GM19324 (cell line): ENCODE data around the gene PON3.

ENCODE experiments used
- ATAC-seq: cut with Tn5 transposase; IDR thresholded peaks from one replicate; pipeline ENCODE4 v1.9.1; 2021; ENCODE audit warnings: mild to moderate bottlenecking, moderate library complexity; ENCODE audit not compliant: unreplicated experiment, low FRiP score

PON3 gene

DNA sequence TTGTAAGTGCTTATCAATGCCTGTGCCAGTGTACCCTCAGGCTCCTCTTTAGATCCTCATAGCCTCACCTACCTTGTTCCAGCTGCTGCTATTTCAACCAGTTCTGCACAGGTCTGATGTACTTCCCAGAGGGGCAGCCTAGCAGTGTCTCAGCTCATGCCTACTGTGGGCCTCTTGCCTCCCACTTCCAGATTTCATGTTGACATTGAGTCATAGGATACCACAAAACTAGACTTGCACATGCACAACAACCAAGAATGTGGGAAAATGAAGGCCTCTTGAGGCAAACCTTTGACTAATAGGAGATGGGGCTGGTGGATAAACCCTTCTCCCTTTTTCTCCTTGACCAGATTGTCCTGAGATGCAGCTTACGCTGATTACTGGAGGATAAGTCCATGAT lies 31.0 kb downstream of the PON3 start:
- ATAC-seq, result no peak

DNA sequence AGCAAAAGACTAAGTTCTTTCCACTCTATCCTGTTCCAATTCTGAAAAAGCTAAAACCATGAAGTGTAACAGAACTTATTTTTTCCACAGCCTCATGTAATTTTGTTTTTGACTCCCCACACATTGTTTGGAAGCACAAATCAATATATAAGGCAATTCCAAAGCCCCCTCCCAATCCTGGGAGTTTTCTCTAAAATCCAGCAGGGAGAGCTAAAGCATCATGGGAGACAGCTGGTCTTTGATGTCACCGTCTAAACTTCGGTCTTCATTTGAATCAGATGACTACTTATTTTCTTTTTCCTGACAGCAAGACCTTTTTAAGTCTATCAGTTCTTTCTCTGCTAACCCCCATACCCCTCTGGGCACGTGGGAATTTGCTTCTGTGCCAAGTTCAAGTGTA lies 38.6 kb downstream of the PON3 start:
- ATAC-seq, result no peak

DNA sequence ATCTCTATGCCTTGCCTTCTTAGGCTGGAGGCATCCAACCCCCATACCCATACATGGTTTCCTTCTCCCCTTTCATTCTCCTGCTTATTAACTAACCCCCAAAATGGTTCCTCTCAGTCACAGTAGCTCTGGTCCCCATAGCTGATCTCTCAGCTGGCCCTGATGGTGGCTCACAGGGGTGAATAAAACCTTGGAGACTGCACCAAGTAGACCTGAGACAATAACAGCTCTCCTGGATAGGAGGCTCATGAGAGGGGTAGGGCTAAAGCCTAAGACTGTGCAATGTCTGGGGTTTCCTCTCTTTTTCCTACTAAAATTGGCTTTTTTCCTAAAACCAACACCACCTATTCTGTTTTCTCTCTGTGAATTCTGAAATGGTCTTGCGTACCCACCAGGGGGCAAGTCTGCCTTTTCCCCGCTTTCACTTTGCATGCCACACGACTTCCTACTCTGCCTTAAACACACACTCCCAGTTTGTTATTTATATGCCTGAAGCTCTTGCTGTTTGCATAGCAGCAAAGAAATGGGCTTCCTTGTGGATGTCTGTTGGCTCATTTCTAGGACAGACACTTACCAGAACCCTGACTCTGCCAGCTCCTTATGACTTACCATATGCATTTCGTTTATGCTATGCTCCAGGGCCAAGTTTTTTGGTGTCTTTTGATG lies 53.4 kb downstream of the PON3 start:
- no peak for ATAC-seq

DNA sequence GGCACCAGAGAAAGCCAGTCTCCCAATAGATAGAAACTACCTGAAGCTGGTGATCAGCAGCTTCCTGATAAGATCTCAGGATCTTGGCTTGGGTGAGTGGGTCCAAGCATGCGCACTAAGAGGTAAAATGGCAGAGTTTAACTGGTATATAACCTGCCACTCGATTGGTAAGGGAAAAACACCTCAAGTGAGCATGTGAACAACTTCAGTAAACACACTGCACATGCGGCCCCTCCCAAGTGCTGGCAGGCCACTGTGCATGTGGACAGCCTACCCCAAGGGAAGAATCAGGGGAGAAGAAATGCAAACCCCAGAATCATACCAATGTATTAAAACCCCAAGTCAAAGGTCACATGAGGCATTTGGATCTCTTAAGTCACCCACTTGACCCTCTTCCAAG lies 54.1 kb downstream of the PON3 start:
- ATAC-seq, result no peak

DNA sequence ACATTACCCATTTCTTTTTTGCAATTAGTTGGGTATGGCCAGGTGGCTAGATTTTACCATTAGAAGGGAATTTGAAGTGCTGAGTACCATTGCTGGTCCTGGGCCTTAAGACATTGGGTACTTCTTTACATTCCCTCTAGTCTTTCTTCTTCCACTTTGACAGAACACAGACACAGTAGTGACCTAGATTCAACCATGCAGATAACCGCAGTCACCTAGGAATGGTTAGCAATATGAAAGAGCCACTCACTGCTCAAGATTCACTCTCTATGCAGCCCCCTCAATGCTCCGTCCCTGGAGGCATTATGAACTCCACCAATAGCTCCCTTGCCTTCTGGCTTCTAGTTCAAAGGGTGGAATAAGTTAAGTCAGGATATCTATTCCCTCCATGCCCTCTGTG lies 55.7 kb downstream of the PON3 start:
- ATAC-seq, result no peak

DNA sequence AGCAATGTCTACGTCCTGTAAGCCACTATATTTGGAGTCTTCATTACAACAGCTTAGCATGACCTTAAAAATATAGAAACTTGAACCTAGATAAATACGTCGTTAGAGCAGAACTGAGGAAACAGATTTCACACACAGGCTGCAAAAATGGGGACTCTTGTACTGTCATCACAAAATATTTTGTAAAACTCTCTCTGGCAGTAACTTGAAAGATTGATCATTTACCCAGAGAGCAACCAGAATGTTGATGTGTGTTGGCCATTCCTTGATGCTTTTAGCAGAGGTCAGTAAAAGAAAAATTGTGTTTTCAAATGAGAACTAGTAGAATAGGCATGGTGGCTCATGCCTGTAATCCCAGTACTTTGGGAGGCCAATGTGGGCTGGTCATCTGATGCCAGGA lies 57.3 kb downstream of the PON3 start:
- no peak for ATAC-seq

DNA sequence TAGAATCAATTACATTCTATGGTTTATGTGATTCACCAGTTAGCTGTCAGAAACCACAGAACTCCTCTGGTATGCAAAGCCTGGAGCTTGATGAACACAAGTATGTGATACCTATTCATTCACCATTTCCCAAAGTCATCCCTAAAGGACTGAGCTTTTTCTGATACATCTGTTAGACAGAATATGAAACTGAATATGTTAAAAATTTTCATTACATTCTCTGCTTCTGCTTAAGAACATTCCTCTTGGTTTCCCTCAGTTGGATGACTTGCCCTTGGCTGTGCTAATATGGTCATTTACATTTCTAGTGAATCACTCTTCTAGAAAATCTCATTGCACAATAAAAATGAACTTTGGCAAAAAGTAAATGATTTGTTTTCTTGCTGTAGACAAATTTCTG lies 61.1 kb downstream of the PON3 start:
- no peak for ATAC-seq

DNA sequence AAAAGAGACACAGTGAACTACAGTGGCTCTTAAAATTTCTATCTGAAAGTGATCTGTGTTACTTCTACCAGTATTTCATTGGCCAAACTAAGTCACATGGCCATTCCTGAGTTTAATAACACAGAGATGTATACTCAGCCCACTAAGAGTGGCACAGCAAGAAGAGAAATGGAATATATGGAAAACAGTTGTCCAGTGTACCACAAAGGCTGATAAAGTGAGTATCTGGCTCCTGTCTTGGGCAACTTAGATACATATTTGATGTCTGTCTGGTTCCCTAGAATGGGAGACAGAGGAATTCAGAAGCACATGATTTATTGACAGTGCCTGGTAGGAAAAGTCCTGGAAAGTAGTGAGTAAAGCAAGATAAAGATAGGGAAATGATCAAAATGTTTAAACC lies 61.7 kb downstream of the PON3 start:
- ATAC-seq, result no peak

DNA sequence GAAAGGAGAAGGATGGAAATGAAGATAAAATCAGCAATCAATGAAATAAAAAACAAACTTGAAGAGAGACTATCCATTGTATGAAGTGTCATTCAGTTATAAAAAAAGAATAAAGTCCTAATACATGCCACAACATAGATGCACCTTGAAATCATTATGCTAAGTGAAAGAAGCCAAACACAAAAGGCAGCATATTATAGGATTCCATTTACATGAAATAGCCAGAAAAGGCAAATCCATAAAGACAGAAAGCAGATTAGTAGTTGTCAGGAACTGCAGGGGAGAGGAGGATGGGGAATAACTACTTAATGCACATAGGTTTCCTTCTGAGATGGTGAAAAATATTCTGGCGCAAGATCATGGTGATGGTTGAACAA lies 65.2 kb downstream of the PON3 start:
- ATAC-seq, result peak; percentile 34

DNA sequence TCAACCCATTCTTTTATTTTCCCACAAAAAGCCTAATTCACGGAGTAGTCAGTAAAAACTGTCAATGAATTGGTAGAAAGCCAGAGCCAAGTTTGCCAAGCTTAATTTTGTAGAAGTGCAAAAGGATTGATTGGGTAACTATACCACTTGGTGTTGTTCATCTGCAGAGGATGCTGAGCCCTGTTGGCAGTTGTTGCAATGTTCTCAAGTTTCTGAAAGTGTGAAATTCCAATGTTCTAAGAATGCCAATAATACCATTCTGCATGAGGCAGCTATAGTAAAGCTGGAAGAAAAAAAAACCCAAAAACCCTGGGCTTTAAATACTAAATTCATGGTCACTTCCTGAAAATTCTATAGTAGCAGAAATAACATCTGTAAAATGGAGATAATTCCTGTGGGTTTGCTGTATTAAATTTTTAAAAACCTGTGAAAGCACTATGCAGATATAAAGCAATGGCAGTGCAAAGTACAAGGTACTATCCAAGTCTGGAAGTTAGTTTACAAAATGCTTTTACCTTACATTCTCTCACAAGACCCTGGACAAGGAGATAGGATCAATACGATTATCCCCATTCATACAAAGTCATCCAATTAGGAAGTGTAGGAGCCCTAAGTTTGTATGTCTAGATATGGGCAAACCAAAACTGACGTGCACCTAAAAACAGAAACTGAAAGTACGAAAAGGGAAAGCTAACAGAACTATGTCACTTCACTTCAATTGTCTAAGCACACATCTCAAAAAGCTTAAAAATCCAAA lies 65.8 kb downstream of the PON3 start:
- ATAC-seq, result peak; percentile 88

DNA sequence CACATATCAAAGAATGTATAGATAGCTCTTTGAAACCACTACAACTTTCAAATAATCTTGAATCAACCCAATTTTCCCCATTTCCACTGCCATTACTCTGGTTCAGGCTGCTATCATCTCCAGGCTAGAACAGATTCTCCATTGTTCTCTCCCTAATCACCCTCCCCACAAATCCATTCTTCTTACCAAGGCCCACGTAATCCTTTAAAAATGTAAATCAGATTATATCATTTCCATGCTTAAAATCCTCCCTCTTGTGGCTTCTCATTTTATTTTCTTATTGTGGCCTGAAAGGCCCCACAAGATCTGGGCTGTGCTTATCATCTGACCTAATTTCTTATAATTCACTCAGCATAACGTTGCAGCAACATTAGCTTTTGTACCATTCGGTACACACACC lies 68.8 kb downstream of the PON3 start:
- ATAC-seq, result no peak

DNA sequence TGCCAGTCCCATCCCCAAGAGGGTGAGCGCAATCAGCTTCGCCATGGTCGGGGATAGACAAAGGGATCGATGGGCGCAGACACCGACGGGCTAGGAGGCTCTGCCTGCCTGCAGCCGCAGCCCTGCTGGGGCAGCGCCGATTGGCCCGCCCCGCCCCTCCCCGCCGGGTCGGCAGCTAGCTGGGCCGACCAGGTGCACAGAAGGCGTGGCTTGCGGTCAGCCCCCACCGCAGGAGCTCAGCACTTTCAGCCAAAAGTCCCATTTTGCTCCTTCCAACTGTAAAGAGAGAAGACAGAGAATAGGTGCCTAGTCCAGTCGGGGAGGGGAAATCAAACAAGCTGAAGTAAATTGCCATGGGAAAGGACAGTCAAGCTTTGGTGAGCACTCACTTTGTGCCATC lies 71.7 kb downstream of the PON3 start, which contains the start of gene PON1:
TSS of gene PON1 (minus strand) at position 102 of the 400 bp plus-strand sequence. CDS start at position 45, 57 bp downstream.
- ATAC-seq, result peak; percentile 61

DNA sequence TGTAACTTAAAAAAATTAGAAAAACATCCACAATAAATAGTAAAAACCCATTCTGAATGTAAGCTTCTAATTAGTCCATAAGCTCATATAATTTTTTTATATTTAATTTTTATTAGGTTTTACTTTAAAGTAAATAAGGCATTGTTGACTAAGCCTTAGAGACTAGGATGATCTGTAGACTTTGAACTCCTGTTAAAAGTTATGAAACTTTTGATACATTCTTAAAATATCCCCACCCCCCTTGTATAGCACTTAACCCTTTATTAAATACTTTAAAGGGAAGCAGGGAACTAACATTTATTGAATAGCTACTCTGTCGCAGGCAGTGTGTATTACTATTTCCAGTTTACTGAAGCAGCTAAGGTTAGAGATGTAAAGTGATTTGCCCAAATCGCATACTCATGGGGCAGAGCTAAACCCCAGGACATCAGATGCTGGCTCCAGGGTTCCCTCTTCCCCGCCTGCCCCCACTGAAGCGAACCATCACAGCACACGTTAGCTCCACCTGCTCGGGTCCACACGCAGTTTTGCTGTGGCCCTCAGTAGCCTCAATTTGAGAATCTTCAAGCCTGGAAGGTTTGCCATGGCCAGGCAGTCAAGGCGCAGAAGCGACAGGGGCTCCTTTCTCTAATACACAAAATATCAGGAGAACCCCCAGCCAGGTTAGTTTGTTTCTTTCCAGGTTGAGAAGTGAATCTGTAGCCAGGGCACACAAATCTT lies 72.6 kb downstream of the PON3 start:
- ATAC-seq, result no peak

DNA sequence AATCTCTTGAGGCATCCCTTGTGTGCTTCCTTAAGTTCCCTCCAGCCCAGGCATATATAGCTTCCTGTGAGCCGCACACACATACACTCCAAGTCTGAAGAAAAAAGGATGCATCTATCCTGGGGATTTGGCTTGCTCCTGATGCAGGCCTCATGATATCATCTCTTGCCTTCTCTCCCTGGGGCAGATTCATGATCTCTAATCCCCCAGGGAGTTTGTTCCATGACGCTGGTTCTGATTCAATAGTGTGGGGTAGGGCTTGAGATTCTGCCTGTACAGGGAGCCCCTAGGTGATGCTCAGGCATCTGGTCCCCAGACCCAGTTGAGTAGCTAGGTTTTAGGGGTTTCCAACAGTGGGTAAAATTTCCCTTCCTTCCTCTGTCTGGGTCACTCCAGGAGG lies 73.3 kb downstream of the PON3 start:
- ATAC-seq, result no peak

DNA sequence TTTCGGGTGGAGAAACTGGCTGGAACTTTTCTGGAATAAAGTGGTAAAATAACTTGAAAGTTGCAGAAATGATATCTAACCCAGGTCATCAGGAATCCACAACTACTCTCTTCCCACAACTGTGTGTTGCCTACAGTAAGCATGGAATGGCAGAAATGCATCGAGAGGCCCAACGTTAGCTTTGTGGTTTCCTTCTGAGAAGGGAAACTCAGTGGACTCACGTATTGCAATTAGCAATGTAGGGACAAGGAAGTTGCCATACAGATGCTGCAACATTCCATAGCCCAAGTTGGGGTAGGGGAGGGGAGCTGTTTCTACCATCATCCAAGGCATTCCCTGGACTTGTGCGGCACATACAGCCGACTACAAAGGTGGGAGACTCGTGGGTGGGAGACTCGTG lies 73.8 kb downstream of the PON3 start:
- ATAC-seq, result no peak

DNA sequence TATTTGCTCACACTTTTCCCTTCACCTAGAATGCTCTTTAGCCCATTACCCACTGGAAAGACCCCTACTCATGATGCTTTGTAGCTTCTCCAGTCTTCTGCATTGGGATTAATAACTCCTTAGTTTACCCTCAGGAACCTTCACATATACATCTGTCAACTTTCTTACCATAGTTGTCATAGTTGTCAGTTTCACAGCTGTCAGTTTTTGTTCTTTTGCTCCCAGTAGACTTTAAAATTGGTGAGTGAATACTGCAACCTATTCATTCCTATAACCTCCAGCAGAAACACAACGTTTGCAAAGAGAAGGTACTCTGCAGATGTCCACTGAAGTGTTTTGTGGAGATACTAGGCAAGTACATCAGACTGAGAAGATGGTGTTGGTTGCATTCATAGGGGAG lies 74.5 kb downstream of the PON3 start:
- no peak for ATAC-seq

DNA sequence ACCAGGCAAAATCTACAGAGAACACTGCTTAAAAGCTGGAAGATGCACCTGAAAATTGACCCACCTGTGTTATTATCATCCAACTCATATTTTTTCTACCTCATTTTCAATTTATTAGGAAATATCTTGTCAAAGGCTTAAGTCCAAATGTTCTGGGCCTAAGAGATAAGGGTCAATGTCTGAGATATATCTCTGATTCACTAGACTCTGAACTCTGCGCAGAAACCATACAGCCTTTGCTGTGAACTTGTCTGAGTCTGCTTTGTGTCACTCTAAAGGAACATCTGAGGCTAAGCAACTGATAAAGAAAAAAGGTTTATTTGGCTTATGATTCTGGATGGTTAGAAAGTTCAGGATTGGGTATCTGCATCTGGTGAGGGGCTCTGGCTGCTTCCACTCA lies 75.5 kb downstream of the PON3 start:
- ATAC-seq, result no peak

DNA sequence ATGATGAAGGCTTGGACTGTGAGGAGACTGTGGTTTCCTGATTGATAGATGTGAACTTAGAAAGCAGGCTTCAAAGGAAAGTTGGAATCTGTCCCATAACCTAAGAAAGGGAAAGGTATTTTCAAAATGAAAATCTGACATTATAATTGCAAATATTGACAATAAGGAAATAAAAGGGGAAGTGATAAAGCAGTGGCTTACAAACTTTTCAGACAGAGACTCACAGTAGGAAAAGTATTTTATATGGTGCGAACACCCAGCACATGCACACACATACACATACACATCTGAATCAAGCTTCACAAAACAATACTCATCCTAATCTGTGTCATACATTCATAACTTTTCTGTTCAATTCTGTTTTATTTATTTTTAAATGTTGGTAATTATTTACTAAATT lies 76.6 kb downstream of the PON3 start:
- no peak for ATAC-seq

DNA sequence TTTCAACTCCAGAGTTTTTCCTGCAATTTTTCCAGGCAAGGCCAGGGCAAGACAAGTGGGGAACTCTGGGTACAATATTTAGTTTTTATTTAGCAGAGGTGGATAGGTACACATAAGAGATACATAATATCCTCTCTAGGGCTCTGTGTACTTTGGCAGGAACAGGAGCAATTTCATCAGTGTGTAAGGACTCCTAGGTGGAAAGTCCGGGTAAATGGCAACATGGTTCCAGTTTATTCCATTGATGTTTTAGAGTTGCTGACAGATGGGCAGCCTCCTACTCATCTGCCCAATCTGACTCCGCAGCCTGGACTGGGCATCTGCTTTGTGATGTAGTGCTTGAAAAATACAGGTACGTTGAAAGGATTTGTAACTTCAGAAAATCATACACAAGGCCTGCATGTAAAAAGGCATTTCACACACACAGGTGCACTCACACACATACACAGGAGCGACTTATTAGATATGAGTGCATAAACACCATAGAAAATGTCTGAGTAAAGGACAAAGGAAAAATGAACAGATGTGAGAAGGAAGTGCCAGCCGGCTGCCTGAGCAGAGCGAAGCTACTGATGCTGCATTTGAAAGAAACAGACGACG lies 77.6 kb downstream of the PON3 start:
- no peak for ATAC-seq

DNA sequence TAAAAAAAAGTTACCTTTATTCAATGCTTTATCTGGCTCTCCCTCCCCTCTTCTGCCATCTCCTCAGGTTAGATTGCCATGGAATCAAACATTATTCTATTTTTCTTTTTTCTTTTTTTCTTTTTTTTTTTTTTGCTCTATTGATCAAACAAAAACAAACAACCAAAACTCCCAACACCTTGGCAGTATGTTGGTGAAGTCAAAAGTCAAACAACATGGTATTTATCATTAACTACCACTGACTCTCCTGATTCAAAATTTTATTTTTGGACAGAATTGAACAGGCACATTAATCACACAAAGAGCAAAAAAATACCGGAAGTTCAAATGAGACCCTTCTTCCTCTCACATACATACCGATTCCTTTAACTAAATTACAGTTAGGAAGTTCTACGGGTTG lies 78.2 kb downstream of the PON3 start:
- ATAC-seq, result no peak

DNA sequence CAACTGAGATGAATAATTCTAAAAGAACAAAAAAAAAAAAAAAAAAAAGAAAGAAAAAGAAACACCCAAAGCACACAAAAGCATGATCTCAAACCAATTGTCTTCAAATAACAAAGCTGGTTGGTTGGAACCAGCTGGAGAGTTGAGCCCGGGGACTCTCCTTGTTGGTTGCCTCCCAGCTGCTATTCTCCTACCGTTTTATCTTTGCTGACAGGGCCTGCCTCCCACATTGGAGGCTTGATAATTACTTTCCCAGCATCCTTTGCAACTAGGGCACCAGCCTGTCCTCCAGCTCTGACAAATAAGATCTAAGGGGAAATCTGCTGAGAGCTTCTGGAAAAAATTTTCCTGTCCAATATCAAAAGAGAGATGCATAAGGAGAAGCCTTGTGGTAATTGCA lies 78.6 kb downstream of the PON3 start:
- ATAC-seq, result no peak
